Muscle of leg (tissue), 11 donors: ENCODE results near the gene ARHGEF6. TPM values are rescaled to one million over a fixed set of nuclear protein-coding genes. Genes with fewer than 3 reads are reported as not detected.
A peak's percentile ranks its signal among the peaks of the same experiment; 100 is the strongest.

Experiments
- DNase-seq: peaks from one replicate; pipeline ENCODE4 v3.0.0; 2013
- H3K27ac ChIP-seq: one replicate; pipeline ENCODE4 v1.5.1; 2013; ENCODE audit warnings: mild to moderate bottlenecking, low read length, control low read depth
- H3K27me3 ChIP-seq: one replicate; pipeline ENCODE4 v1.6.1; 2013; ENCODE audit warnings: low read length; ENCODE audit not compliant: control insufficient read depth, insufficient read depth
- H3K36me3 ChIP-seq: one replicate; pipeline ENCODE4 v1.6.1; 2013; ENCODE audit warnings: low read length; ENCODE audit not compliant: control insufficient read depth, insufficient read depth
- H3K4me1 ChIP-seq: one replicate; pipeline ENCODE4 v1.6.1; 2013; ENCODE audit warnings: low read length; ENCODE audit not compliant: control insufficient read depth, insufficient read depth
- H3K4me3 ChIP-seq: one replicate; pipeline ENCODE4 v1.5.1; 2013; ENCODE audit warnings: low read length, control low read depth
- H3K9me3 ChIP-seq: replicated peaks from 2 replicates; pipeline ENCODE4 v1.6.1; 2013; ENCODE audit warnings: low read depth, low read length; ENCODE audit not compliant: control insufficient read depth
- WGBS: methylation state at CpG from one replicate; pipeline ENCODE4 v1.1.5; 2013; ENCODE audit warnings: missing lambda C conversion rate; ENCODE audit not compliant: insufficient coverage; 5-methylcytosine and 5-hydroxymethylcytosine counted together
- polyA plus RNA-seq, 8 donors: library from polyadenylated mRNA; unstranded; fragments of 120-200 nt; gene quantifications; one replicate each; pipeline versions ENCODE4 v1.2.1 to v1.2.3, GENCODE V29; 2013; ENCODE audit warnings: inconsistent platforms in 1 of 8, low replicate concordance in 1 of 8; ENCODE audit not compliant: insufficient read length in 8 of 8, insufficient read depth in 1 of 8
- total RNA-seq: library from RNA; stranded (reverse); fragments of 120-200 nt; gene quantifications from one replicate; pipeline ENCODE4 v1.2.4, GENCODE V29; 2013

Gene ARHGEF6
- total and polyA plus RNA-seq, 9 donors, result 29.2 to 43.3 (median 36.3) TPM

- 60% methylated on average over 1 of the region's 3 CpGs for WGBS
- H3K27me3 ChIP-seq, result peaks cover 10% of the 10 kb centered on the region
- no peak for DNase-seq
- H3K36me3 ChIP-seq, result peaks cover 15% of the 10 kb centered on the region
- H3K4me1 ChIP-seq, result no peaks in the 10 kb centered on the region
- no peaks in the 10 kb centered on the region for H3K9me3 ChIP-seq
- no peak overlapping the region for H3K27ac ChIP-seq
- H3K4me3 ChIP-seq, result no peak overlapping the region
Observed at GRCh38 chrX:136733613-136734012, 47.1 kb downstream of the ARHGEF6 start.

- H3K36me3 ChIP-seq, result peaks cover 14% of the 10 kb centered on the region
- H3K9me3 ChIP-seq, result no peaks in the 10 kb centered on the region
- H3K27me3 ChIP-seq, result peaks cover 9% of the 10 kb centered on the region
- no CpG with 5 or more reads among the region's 3 CpGs for WGBS
- H3K4me3 ChIP-seq, result no peak overlapping the region
- DNase-seq, result no peak
- H3K4me1 ChIP-seq, result no peaks in the 10 kb centered on the region
- no peak overlapping the region for H3K27ac ChIP-seq
Observed at GRCh38 chrX:136731798-136732197, 48.9 kb downstream of the ARHGEF6 start.

- WGBS, result 55% methylated on average over 2 of the region's 5 CpGs
- Histone ChIP-seq H3K4me1 (no peaks in the 10 kb centered on the region), H3K36me3 (peaks cover 9% of the 10 kb centered on the region), H3K4me3 (no peak overlapping the region), H3K27ac (no peak overlapping the region), H3K9me3 (no peaks in the 10 kb centered on the region), H3K27me3 (peaks cover 9% of the 10 kb centered on the region)
- DNase-seq, result no peak
Observed at GRCh38 chrX:136731207-136731782, 49.4 kb downstream of the ARHGEF6 start.

GRCh38 chrX:136728393-136728792, 52.3 kb downstream of the ARHGEF6 start:
- H3K9me3 ChIP-seq, result no peaks in the 10 kb centered on the region
- H3K27ac ChIP-seq, result no peak overlapping the region
- peaks cover 7% of the 10 kb centered on the region for H3K27me3 ChIP-seq
- H3K4me1 ChIP-seq, result no peaks in the 10 kb centered on the region
- no peak for DNase-seq
- no CpG with 5 or more reads among the region's 1 CpG for WGBS
- H3K4me3 ChIP-seq, result no peak overlapping the region
- H3K36me3 ChIP-seq, result peaks cover 3% of the 10 kb centered on the region

- Histone ChIP-seq H3K4me3 (no peak overlapping the region), H3K36me3 (no peaks in the 10 kb centered on the region), H3K27me3 (peaks cover 10% of the 10 kb centered on the region), H3K27ac (no peak overlapping the region), H3K4me1 (no peaks in the 10 kb centered on the region), H3K9me3 (no peaks in the 10 kb centered on the region)
- DNase-seq, result no peak
Observed at GRCh38 chrX:136725441-136726104, 55.2 kb downstream of the ARHGEF6 start.

- no CpG with 5 or more reads among the region's 2 CpGs for WGBS
- DNase-seq, result no peak
- Histone ChIP-seq H3K4me3 (no peak overlapping the region), H3K27me3 (peaks cover 7% of the 10 kb centered on the region), H3K4me1 (no peaks in the 10 kb centered on the region), H3K27ac (no peak overlapping the region), H3K9me3 (no peaks in the 10 kb centered on the region), H3K36me3 (no peaks in the 10 kb centered on the region)
Observed at GRCh38 chrX:136718091-136718490, 62.6 kb downstream of the ARHGEF6 start.

- WGBS, result no CpG with 5 or more reads among the region's 6 CpGs
- peaks cover 5% of the 10 kb centered on the region for H3K27me3 ChIP-seq
- H3K4me3 ChIP-seq, result no peak overlapping the region
- H3K4me1 ChIP-seq, result no peaks in the 10 kb centered on the region
- DNase-seq, result no peak
- no peak overlapping the region for H3K27ac ChIP-seq
- no peaks in the 10 kb centered on the region for H3K9me3 ChIP-seq
- no peaks in the 10 kb centered on the region for H3K36me3 ChIP-seq
Observed at GRCh38 chrX:136714626-136715599, 65.8 kb downstream of the ARHGEF6 start.

- no peaks in the 10 kb centered on the region for H3K9me3 ChIP-seq
- no peak overlapping the region for H3K4me3 ChIP-seq
- no peaks in the 10 kb centered on the region for H3K4me1 ChIP-seq
Observed at GRCh38 chrX:136712650-136713310, 68.0 kb downstream of the ARHGEF6 start.

GRCh38 chrX:136711147-136711546, 69.6 kb downstream of the ARHGEF6 start:
- Histone ChIP-seq H3K27me3 (peaks cover 7% of the 10 kb centered on the region), H3K4me3 (no peak overlapping the region), H3K27ac (no peak overlapping the region), H3K9me3 (no peaks in the 10 kb centered on the region), H3K4me1 (no peaks in the 10 kb centered on the region), H3K36me3 (peaks cover 7% of the 10 kb centered on the region)
- DNase-seq, result peak; percentile 37
- WGBS, result no CpG with 5 or more reads among the region's 1 CpG

More at GRCh38 chrX:136712650-136713310, 68.0 kb downstream of the ARHGEF6 start:
- Histone ChIP-seq H3K36me3 (no peaks in the 10 kb centered on the region), H3K27ac (no peak overlapping the region), H3K27me3 (peaks cover 8% of the 10 kb centered on the region)
- DNase-seq, result no peak
